Stimulated activated CD8-positive, alpha-beta memory T cell treated with anti-CD3 and anti-CD28 coated beads, Interleukin-7, amount 100 ng/mL, for 24 hours (primary cell): ENCODE results near the gene PHF21B.
"Not testable (repeated sequence)": the region's sequence is repeated elsewhere in the genome, so short reads cannot be mapped to it uniquely, and the experiment has no call there.

ENCODE experiments used
- DNase-seq: peaks from one replicate; pipeline ENCODE4 v3.0.0-alpha.2; 2020; ENCODE audit warnings: low read depth

PHF21B gene

DNA sequence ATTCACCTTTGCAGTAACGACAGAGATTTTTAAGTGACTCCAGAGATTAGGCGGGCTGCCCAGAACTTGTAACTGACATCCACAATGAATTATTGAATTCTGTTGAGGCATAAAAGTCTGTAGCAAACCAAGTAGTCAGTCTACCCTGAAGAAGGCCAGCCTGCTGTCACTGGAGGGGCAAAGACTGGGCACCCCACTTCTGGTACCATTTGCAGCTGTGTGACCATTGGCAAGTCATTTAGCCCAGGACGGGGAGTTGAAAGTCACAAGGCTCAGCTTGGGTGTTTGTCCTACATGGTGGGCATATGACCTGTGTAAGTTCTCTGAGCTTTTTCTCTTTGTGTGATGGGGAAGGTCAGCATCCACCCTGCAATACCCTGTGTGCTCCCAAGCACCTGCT lies 138.0 kb downstream of the PHF21B start:
- no peak for DNase-seq

DNA sequence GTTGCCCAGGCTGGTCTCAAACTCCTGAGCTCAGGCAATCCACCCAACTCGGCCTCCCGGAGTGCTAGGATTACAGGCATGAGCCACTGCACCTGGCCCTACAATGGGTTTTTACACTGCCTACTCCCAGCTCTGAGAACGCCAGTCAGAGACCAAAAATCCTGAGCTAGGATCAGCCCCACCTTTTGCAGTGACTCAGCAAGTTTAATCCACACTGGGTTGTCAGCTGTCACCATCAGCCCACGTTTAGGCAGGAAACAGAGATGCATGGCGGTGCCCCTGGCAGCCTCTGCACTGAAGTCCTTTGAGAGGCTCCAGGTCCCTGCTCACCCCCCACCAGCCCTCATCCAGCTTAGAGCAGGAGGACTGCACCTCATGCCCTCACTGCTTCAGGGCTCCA lies 139.8 kb downstream of the PHF21B start:
- no peak for DNase-seq

DNA sequence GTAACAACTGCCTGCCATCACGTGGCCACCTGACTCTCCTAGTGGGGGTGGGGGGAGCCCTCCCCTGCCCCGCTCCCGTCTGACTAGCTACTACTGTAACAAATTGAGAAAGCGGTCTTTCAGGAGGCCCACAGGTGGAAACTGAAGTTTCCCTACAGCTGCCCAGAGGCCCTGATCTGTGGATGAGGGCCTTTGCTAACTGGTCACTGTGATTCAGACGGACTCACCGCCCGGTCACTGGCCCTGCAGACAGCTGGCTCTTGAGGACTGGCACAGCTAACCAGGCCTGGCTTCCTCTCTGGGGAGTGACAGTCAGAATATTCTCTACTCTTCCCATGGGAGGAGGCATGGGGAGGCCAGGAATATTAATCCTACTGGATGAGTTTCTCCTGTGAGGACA lies 140.6 kb downstream of the PHF21B start:
- no peak for DNase-seq

DNA sequence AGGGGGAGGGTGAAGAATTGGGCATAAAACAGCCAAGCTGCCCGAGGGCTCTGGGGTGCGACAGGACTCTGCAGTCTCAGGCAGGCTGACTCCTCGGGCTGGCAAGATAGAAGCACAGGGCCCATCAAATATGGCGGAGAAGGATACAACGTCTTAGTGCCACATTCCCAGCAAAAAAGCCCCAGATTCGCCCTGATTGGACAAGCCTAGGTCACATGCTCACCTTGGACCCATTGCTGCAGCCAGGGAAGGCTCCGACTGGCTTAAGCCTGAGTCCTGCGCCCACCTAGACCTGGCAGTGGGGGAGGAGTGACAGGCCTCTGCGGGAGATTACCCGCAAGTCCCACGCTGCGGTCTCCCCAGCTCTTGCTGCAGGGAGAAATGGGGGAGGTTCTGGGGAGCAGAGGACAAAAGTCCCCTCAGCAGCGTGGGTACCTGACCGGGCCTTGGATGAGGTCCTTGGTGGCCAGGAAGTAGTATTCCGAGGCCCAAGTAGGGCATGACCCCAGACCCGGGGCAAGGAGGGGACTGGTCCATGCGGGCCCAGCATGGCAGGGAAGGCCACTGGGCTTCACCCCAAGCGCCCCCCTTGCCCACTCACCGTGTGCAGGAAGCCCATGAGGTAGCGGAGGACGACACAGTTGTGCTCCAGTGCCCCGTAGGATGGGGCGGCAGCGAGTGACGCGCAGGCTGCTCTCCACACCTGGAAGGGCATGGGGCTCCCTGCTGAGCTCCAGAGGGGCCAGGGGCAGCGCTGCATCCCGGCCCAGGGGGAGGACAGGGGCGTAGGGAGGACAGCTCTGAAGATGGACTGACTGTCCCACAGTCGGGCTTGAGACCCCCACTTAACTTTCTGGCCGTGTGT lies 144.4 kb downstream of the PHF21B start:
- no peak for DNase-seq

DNA sequence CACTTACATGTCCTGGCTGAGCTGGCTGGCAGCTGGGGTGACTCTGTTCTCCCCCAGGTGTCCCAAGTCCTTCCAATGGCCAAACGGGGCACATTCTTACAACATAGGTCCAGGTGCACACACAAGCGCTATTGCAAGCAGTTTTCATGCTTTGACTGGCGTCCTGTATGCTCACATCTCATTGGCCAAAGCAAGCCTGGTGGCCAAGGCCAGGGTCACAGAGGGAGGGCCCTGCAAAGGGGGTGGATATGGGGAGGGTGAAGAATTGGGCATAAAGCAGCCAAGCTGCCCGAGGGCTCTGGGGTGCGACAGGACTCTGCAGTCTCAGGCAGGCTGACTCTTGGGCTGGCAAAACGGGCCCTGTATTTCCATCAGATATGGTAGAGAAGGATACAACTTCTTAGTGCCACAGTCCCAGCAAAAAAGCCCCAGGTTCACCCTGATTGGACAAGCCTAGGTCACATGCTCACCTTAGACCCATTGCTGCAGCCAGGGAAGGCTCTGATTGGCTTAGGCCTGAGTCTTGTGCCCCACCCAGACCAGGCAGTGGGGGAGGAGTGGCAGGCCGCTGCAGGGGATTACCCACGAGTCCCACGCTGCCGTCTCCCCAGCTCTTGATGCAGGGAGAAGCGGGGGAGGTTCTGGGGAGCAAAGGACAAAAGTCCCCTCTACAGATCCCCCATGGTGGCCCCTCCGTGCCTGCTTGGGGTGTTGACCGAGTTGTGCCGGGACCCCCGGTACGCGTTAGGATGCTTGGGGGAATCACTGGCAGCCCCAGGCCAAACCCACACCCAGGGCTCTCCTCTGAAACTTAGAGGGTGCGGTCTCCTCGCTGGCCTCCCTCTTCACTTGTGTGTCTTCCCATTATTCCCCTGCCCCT lies 146.6 kb downstream of the PHF21B start:
- DNase-seq = no peak

DNA sequence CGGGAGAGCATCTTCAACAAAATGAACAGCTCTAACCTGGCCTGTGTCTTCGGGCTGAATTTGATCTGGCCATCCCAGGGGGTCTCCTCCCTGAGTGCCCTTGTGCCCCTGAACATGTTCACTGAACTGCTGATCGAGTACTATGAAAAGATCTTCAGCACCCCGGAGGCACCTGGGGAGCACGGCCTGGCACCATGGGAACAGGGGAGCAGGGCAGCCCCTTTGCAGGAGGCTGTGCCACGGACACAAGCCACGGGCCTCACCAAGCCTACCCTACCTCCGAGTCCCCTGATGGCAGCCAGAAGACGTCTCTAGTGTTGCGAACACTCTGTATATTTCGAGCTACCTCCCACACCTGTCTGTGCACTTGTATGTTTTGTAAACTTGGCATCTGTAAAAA lies 147.5 kb downstream of the PHF21B start:
- DNase-seq = no peak

DNA sequence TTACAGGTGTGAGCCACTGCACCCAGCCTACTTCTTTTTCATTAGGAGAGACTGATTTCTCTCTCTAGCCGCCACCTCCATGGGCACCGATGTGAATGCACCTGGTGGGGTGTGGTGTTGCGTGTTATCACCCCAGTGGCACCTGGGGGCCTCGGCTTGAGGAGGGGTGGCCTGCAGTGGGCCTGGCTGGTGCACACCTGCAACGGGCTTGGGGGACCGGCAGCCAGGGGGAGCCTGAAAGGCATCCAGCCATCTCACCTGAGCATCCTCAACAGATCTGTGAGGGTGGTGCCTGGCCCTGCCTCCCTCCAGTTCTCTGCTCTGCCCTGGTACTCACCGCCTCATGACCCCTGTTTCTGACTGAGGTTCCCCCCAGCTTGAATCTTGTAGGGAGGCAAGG lies 148.6 kb downstream of the PHF21B start:
- no peak for DNase-seq

DNA sequence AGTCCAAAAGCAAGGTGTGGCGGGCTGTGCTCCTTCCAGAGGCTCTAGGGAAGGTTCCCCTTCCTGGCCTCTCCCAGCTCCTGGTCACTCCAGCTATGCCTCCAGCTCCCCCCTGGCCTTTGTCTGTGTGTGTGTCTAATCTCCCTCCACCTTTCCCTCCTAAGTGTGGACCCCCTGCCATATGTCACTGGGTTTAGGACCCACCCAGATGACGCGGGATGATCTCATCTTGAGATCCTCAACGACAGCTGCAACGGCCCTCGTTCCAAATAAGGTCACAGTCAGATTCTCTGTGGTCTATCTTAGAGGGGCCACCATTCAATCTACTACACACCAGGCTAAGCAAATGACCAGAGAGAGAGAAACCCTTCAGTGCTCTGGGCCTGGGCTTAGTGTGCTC lies 149.5 kb downstream of the PHF21B start:
- no peak for DNase-seq

DNA sequence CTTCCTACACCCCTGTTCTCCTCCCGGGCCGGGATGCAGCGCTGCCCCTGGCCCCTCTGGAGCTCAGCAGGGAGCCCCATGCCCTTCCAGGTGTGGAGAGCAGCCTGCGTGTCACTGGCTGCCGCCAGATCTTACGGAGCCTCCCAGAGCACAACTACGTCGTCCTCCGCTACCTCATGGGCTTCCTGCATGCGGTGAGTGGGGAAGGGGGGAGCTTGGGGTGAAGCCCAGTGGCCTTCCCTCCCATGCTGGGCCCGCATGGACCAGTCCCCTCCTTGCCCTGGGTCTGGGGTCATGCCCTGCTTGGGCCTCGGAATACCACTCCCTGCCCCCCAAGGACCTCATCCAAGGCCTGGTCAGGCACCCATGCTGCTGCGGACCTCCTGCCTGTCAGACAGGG lies 150.2 kb downstream of the PHF21B start:
- DNase-seq = no peak

DNA sequence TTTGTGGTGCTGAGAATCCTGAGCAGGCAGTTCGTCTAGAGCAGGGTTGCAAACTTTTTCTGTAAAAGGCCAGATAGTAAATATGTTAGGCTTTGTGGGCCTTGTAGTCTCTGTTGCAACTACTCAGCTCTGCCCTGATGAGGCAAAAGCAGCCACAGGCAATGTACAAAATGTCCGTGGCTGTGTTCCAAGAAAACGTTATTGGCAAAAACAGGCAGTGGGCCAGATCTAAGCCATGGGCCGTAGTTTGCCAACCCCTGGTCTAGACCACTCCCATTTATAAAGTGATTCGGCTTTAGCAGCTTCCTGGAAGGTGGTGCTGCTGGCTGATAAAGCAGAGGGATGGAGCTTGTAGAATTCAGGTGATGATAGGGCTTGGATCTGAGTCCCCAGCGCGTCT lies 151.0 kb downstream of the PHF21B start:
- DNase-seq = not testable (repeated sequence)

DNA sequence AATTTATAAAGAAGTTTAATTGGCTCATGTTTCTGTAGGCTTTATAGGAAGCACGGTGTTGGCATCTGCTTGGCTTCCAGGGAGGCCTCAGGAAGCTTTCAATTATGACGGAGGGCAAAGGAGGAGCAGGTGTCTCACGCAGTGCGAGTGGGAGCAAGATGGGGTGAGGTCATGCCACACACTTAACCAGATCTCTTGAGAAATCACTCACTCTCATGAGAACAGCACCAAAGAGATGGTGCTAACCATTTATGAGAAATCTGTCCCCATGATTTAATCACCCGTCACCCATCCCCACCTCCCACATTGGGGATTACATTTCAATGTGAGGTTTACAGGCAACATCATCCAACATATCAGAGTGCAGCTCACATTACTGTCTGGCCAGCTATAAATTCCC lies 153.9 kb downstream of the PHF21B start:
- DNase-seq = no peak

DNA sequence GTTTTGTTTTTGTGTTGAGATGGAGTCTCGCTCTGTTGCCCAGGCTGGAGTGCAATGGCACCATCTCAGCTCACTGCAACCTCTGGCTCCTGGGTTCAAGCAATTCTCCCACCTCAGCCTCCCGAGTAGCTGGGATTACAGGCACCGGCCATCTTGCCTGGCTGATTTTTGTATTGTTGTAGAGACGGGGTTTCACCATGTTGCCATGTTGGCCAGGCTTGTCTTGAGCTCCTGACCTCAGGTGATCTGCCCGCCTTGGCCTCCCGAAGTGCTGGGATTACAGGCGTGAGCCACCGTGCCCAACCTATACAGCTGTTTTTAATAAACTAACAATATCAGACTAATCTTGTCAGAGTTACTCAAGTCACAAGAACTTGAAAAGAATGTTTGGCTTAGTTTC lies 155.2 kb downstream of the PHF21B start:
- DNase-seq = not testable (repeated sequence)

DNA sequence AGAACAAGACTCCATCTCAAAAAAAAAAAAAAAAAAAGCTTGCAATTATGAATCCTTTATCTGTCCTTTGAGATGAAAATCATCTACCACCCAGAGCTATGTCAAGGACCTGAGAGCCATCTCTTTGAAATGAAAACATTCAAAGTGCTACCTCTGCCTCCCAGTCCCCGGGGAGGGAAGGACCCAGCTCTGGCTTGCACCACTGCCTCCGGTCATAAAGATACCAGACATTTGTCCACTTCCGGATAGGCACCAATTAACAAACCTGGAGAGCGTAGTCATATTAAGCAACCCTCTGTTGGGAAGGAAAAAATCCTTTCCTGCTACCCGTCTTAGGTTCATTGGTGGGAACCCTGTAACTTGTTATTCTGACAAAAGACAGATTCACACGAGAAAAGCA lies 158.9 kb downstream of the PHF21B start:
- DNase-seq = no peak

DNA sequence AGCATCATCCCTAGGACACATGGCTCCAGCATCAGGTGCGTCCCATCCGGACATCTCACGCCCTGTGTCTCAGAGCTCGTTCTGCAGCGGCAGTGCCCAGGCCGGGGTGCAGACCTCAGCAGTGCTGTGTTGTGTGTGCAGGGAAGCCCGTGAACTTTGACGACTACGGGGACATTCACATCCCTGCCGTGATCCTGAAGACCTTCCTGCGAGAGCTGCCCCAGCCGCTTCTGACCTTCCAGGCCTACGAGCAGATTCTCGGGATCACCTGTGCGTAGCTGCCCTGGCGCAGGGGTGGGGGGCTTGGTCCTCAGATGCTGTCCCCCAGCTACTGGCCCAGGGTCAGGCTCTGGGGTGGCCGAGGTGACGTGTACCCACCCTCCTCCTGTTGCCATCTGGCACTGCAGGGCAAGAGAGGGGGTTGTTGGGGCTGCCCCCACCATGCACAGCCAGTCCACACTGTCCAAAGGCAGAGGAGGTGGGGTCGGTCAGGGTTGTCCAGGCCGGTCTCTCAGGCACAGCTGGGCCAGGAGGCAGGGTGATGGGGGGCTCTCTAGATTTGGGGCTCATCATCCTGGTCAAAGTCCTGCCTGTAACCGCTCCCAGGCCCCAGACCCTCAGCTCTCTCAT lies 160.9 kb downstream of the PHF21B start:
- no peak for DNase-seq

DNA sequence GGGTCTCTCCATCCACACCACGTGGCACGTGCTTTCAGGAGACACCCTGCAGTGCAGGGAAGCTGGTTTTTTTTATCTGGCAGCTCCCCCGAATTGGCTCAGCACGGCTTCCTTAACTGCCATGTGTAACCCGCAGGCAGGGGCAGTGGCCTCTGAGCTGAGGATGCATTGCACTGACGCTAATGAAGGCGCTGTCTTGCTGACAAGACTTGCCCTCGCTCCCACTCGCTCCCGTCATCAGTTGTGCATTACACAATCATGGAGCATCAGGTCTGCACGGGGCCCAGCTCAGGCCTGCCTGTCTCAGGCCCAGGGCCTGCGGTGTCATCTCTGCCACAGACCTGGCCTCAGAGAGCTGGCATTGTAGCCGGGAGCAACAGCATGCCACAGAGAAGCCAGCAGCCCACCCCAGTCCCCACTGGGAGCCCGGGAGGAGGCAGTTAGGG lies 161.5 kb downstream of the PHF21B start:
- no peak for DNase-seq

DNA sequence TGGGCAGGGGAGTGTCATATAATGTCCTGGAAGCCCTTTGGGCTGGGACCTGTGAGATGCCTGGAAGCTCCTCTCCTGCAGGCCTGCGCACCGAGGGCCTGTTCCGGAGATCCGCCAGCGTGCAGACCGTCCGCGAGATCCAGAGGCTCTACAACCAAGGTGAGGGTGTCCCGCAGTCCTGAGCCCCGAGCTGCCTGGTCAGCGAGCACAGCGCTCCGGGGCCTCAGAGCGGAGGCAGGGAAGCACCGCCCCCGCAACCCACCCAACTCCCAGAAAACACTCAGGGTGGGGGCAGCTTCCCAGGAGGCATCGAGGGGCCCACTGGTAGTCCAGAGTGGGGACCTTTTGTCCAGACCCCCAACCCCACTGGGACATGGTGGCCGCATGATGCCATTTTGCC lies 161.9 kb downstream of the PHF21B start:
- DNase-seq = no peak

DNA sequence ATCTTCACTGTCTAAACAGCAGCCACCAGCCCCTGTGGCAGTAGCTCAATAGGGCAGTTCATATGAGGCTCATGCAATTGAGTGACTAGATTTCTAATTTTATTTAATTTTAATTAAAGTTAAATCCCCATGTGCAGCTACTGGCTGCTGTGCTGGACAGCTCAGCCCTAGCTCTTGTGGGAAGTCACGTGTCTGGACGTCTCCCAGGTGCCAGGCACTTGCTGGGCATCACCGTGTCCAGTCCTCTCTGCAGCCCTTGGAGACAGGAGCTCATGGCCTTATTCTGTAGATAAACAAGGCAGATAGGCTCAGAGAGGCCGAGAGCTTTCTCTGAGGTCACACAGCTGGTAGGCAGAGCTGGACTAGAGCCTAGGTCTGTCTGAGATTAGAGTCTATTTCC lies 162.4 kb downstream of the PHF21B start:
- DNase-seq = no peak

DNA sequence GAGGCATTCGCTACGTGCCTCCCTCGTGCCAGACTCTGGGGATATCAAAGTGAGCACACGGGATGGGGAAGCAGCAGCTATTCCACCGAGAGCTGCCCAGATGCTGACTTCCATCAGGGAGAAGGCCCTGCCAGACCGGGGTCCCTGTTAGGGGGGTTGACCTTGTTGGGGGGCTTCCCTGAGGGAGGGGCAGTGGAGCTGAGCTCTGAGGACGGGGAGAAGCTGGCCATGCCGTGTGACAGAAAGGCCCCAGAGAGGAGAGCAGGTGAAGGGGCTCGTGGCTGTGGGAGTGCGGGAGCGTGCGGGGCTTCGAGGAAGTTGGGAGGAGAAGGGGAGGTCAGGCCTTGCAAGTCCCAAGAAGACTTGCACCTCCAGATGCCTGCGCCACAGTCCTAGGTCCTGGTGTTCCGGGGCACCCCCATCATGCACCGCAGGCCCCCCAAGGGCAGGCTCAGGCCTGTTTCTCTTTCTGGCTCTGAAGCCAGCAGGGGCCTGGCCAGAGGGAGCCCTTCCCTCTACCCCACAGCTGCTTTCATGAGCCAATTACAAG lies 163.0 kb downstream of the PHF21B start:
- no peak for DNase-seq

DNA sequence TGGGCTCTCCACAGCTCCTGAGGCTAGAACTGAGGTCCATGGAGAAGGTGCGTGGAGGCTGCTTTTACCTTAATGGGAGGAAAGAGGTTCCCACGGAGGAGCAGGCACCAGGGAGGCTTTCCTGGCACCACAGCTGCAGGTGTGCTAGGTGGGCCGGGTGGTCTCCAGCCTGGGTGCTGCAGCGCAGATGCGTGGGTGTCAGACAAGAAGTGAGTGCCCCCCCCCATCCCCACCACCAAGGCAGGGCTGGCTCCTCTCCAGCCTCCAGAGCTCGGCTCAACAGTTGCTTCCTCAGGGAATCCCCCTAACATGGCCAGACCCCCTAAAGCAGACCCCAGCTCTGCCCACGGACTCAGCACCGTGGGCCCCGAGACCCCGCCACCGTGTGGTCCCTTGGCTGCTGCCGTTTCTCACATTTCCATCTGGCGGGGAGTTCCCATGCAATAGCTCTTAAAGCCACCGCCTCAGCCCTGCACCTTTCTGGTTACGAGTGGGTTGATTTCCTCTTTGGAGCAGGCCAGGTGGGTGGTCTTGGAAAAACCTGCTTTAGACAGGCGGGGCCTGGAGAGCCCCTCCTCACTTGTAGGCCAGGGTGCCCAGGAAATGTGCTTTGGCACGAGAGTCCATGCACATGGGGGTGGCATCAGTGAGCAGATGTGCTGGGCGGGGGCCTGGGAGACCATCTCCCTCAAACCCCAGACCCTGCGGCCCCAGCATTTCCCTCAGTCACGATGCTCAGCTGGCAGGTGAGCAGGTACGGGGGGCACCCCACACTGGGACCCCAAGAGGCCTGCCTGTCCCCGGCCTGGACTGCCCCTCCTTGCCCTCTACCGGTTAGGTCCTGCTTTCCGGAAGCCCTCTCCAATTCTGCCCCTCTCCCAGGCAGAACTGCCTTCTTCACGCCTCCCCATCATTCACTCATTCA lies 163.7 kb downstream of the PHF21B start:
- DNase-seq = no peak

DNA sequence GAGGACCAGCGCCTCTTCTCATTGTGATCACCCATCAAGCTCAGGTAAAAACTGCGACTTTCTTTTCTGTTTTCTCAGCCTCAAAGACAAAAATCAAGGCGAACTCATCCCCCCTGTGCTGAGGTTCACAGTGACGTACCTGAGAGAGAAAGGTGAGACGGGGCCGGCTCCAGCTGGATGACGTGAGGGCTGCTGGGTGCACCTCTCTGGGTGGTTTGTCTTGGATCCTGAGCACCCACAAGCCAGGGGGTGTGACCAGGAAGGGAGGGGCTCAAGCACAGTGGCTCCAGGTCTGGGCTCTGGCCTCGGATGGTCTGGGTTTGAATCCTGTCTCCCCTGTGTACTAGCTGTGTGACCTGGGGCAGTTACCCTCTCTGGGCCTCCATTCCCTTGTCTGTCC lies 164.6 kb downstream of the PHF21B start:
- DNase-seq = no peak

DNA sequence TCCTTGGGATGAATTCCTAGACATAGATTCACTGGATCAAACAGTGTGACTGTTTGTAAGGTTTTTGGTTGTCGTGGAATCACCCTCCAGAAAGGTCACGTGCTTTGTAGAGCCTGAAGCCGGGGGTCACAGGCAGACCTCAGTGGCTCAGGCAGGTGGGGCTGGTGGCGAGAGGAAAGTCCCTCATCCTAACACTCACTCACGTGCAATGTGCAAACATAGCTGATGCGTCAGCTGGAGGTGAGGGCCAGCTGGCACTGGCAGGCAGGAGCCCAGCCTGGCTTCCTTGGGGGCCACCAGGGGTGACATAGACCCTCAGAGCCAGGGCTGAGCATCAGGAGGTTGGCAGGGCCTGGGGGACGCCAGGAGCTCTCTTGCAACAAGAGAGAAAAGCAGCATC lies 167.4 kb downstream of the PHF21B start:
- DNase-seq = no peak
